Ishikawa (cell line): ENCODE measurements around the gene TBC1D22A.

Source experiments
- CEBPB ChIP-seq: IDR thresholded peaks from 2 replicates; pipeline ENCODE4 v1.6.1; 2012
- CREB1 ChIP-seq: IDR thresholded peaks from 2 replicates; pipeline ENCODE4 v1.6.1; 2012; ENCODE audit warnings: low read depth
- EGR1 ChIP-seq: IDR thresholded peaks from 2 replicates; pipeline ENCODE4 v1.6.1; 2012
- EP300 ChIP-seq: IDR thresholded peaks from 2 replicates; pipeline ENCODE4 v1.6.1; 2012; ENCODE audit warnings: borderline replicate concordance
- FOXM1 ChIP-seq: IDR thresholded peaks from 2 replicates; pipeline ENCODE4 v1.6.1; 2012; ENCODE audit warnings: low read depth, borderline replicate concordance
- NFIC ChIP-seq: IDR thresholded peaks from 2 replicates; pipeline ENCODE4 v1.6.1; 2012
- RAD21 ChIP-seq: IDR thresholded peaks from 2 replicates; pipeline ENCODE4 v1.6.1; 2012; ENCODE audit warnings: low read depth
- TAF1 ChIP-seq: IDR thresholded peaks from 2 replicates; pipeline ENCODE4 v1.6.1; 2012; ENCODE audit warnings: low read depth, mild to moderate bottlenecking
- TCF12 ChIP-seq: IDR thresholded peaks from 2 replicates; pipeline ENCODE4 v1.6.1; 2012; ENCODE audit warnings: low read depth
- TEAD4 ChIP-seq: IDR thresholded peaks from 2 replicates; pipeline ENCODE4 v1.6.1; 2012
- YY1 ChIP-seq: IDR thresholded peaks from 2 replicates; pipeline ENCODE4 v1.6.1; 2012; ENCODE audit warnings: low read depth
- ZBTB7A ChIP-seq: IDR thresholded peaks from 2 replicates; pipeline ENCODE4 v1.6.1; 2012; ENCODE audit warnings: low read depth
- TF ChIP-seq, protein P1 (sequence below): IDR thresholded peaks from 2 replicates; pipeline ENCODE4 v1.6.1; 2012
- TF ChIP-seq, protein P2 (sequence below): IDR thresholded peaks from 2 replicates; pipeline ENCODE4 v1.6.1; 2012
- TF ChIP-seq, protein P3 (sequence below): IDR thresholded peaks from 2 replicates; pipeline ENCODE4 v1.6.1; 2012; ENCODE audit warnings: low read depth, mild to moderate bottlenecking

Gene TBC1D22A

DNA sequence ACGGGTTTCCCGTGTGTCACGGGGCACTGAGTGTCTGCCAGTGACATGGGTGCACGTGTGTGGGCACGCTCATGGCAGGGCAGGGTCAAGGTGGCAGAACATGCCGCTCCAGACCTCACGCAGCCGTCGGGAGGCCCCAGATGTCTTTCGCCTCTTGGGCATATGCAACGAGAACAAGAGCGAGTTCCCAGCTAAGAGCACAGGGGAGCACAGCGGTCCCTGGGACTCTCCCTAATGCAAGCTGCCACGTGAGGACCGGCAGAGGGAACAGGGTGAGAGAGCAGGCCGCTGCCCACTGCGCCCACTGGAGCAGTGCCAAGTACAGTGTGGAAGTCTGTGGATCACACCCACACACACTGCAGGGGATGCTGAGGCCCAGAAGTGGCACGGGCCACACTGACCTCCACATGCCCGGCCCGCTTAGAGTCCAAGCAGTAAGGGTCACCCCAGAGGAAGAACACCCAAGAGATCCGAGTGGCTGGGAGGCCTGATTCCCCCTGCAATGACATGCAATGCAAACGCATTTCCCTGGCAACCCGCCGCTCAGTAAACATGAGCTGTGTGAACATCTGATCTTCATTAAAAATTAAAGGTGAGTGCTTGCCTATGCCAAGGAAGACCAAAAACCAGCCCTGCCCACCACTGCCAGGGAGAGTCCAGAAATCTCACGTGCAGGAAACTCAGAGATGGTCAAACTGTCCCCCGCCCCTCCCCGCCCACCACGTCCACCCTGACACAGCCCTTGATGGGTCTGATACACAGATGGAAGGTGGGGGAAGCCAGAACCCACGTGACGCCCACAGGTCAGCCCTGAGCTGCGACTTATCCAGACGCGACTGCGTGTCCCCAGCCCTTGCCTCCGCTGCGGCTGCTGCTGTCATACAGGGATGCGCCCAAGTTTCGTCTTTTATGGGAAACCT is 36.1 kb upstream of the TBC1D22A start:
- TF ChIP-seq, protein P1, sequence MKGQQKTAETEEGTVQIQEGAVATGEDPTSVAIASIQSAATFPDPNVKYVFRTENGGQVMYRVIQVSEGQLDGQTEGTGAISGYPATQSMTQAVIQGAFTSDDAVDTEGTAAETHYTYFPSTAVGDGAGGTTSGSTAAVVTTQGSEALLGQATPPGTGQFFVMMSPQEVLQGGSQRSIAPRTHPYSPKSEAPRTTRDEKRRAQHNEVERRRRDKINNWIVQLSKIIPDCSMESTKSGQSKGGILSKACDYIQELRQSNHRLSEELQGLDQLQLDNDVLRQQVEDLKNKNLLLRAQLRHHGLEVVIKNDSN = no peak
- TF ChIP-seq NFIC (no peak), CEBPB (no peak), TEAD4 (no peak), CREB1 (no peak), TAF1 (no peak), EGR1 (no peak), TCF12 (no peak)
- TF ChIP-seq, protein P2, sequence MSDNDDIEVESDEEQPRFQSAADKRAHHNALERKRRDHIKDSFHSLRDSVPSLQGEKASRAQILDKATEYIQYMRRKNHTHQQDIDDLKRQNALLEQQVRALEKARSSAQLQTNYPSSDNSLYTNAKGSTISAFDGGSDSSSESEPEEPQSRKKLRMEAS = no peak

DNA sequence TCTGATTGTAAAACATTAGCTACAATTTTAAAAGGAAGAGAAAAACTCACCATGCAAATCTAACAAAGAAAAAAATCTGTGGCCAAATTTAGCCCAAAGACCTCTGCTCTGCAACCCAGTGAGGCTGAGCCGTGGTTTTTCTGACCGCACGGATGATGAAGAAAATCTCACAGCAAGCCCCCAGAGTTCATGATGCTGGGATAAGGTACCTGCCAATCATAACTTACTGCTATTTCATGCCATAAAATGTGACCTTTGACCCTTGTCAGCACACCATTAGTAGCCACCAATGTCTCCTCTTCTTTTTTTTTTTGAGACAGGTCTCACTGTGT is 35.5 kb upstream of the TBC1D22A start:
- TF ChIP-seq RAD21 (no peak), NFIC (no peak), CREB1 (no peak), FOXM1 (no peak), TCF12 (no peak), EGR1 (no peak), ZBTB7A (no peak), CEBPB (no peak), TEAD4 (no peak)
- TF ChIP-seq, protein P2 = no peak
- TF ChIP-seq, protein P1 = no peak
- TF ChIP-seq, protein P3, sequence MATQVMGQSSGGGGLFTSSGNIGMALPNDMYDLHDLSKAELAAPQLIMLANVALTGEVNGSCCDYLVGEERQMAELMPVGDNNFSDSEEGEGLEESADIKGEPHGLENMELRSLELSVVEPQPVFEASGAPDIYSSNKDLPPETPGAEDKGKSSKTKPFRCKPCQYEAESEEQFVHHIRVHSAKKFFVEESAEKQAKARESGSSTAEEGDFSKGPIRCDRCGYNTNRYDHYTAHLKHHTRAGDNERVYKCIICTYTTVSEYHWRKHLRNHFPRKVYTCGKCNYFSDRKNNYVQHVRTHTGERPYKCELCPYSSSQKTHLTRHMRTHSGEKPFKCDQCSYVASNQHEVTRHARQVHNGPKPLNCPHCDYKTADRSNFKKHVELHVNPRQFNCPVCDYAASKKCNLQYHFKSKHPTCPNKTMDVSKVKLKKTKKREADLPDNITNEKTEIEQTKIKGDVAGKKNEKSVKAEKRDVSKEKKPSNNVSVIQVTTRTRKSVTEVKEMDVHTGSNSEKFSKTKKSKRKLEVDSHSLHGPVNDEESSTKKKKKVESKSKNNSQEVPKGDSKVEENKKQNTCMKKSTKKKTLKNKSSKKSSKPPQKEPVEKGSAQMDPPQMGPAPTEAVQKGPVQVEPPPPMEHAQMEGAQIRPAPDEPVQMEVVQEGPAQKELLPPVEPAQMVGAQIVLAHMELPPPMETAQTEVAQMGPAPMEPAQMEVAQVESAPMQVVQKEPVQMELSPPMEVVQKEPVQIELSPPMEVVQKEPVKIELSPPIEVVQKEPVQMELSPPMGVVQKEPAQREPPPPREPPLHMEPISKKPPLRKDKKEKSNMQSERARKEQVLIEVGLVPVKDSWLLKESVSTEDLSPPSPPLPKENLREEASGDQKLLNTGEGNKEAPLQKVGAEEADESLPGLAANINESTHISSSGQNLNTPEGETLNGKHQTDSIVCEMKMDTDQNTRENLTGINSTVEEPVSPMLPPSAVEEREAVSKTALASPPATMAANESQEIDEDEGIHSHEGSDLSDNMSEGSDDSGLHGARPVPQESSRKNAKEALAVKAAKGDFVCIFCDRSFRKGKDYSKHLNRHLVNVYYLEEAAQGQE = no peak

DNA sequence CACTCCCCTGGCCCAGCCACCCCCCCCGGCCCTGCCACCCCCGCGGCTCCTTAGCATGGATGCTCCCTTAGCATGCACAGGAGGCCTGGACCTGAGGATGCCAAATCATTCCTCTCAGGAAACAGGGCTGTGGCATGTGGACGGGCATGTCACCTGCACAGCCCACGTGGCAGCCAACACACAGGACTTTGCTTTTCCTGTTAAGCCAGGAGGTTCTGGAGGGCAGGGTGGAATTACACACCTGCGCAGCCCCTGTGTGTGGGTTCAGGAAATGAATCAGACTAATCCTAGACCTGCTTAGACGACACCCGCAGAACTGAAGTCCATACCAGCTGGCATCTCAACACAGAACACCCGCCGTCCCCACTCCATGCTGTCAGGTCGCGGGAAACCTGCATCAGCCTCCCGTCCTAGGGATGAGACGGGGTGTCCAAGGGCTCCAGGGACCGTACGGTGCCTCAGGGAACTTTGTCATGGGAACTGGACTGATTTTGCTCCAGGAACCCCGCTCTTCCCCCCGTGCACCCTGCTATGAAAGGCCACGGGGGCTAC is 34.6 kb upstream of the TBC1D22A start:
- TF ChIP-seq TAF1 (no peak), EGR1 (no peak), YY1 (no peak), TCF12 (no peak), NFIC (no peak), FOXM1 (no peak), ZBTB7A (no peak), CREB1 (no peak), CEBPB (no peak), RAD21 (no peak)
- TF ChIP-seq, protein P1 = no peak
- TF ChIP-seq, protein P2 = no peak

DNA sequence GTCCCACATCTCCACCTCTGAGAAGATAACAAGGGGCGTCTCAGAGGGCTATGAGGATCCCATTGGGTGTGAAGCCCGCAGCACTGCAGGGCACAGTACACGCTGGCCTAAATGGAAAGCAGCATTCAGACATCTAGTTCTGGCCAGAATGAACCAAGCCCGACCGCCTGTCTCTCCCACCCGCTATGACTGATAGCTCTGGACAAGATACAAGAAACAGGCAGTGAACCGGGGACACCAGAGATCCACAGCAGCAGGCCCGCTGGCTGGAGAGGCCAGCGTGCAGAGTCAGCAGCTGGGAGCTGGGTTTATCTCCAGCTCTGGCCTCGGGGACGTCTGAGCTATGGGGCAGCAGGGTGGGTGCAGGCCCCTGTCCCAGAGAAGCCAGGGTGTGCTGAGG is 34.0 kb upstream of the TBC1D22A start:
- no peak for TF ChIP-seq ZBTB7A
- no peak for TF ChIP-seq RAD21
- TF ChIP-seq EGR1 = no peak
- TF ChIP-seq CEBPB = no peak
- no peak for TF ChIP-seq CREB1
- TF ChIP-seq, protein P3 = no peak
- no peak for TF ChIP-seq NFIC
- no peak for TF ChIP-seq YY1

DNA sequence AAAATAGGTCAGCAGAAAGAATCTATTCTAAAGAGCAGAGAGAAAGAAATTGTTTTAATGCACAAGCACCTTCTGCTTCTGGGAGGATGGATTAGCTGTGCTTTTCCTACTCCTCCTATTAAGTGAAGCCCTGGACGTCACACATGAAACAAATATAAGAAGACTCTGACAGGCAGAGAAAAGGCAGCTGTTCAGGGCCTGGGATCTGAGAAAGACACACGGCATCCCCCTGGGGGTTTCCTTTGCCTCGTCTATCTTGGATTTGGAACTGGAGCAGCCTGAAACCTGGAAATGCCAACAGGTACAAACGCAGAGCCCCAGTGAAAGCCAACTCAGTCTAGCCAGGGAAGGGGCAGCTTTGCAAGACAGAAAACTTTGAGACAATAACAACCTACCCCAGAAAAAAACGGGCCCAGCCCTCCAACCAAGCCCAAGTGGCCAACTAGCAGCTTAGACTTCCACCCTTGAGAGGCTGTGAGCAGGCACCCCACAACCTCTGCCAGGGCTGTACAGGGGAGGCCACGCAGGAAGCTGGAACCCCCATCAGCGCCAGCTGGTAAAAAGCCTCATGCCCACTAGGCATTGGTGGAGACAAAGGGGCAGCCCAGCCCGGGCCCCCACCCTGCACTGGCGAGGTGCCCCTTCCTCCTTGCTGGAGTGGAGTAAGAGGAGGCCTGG is 31.7 kb upstream of the TBC1D22A start:
- TF ChIP-seq YY1 (no peak), EGR1 (no peak), CREB1 (no peak), TAF1 (no peak), FOXM1 (no peak), EP300 (no peak), TCF12 (no peak), RAD21 (no peak), ZBTB7A (no peak), NFIC (no peak), CEBPB (no peak)
- TF ChIP-seq, protein P3 = no peak
- TF ChIP-seq, protein P1 = no peak
- TF ChIP-seq, protein P2 = no peak
